ENCODE measurements around the gene IMPA2.

IMPA2 gene

DNA sequence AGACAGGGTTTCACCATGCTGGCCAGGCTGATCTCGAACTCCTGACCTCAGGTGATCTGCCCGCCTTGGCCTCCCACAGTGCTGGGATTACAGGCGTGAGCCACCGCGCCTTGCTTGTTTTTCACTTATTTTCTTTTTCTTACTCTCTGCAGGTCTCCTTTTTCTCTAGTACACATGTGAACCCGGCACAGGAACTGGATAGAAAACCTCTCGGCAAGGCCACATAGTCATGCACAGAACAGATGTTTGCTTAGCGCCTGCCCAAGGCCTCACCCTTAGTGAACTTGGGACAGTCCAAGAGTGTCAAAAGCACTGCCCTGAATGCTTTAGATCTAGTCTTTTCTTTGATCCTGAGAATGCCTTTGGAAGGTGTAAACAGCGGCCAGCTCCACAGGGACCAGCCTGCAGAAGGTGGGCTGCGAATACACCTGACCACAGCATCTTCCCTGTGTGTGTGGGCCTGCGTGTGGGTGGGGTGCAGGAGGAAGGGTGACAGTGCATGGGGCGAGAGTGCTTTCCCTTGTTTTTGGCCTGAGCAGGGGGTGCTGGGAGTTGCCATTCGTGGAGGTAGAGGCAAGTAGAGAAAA is 27.0 kb downstream of the IMPA2 start:
- Histone ChIP-seq H3K9me3 (ENCODE audit: control insufficient read depth, insufficient read depth, low read depth, low read length) (no peaks in the 10 kb centered on the region), H3K36me3 (ENCODE audit: control insufficient read depth in 2 of 2, insufficient read depth in 1 of 2, low read length in 2 of 2) (peaks cover 0 to 4% of the 10 kb centered on the region in 2 experiments; a peak in 2 of 3 replicates), H3K4me1 (ENCODE audit: control insufficient read depth, insufficient read depth, low read length) (no peaks in the 10 kb centered on the region), H3K27ac (ENCODE audit: extremely low read depth, low read depth, low read length) (no peak overlapping the region), H3K4me3 (ENCODE audit: low read depth, low read length) (no peak overlapping the region)
- TF ChIP-seq ZNF48 (tag by site-specific recombination; IDR thresholded peaks at IDR 0.05), result no peak
- no peak for TF ChIP-seq KLF8 (tag by site-specific recombination; IDR thresholded peaks at IDR 0.05)
- no peak for TF ChIP-seq ZNF140 (tag by site-specific recombination; IDR thresholded peaks at IDR 0.05)
- TF ChIP-seq, protein P1, sequence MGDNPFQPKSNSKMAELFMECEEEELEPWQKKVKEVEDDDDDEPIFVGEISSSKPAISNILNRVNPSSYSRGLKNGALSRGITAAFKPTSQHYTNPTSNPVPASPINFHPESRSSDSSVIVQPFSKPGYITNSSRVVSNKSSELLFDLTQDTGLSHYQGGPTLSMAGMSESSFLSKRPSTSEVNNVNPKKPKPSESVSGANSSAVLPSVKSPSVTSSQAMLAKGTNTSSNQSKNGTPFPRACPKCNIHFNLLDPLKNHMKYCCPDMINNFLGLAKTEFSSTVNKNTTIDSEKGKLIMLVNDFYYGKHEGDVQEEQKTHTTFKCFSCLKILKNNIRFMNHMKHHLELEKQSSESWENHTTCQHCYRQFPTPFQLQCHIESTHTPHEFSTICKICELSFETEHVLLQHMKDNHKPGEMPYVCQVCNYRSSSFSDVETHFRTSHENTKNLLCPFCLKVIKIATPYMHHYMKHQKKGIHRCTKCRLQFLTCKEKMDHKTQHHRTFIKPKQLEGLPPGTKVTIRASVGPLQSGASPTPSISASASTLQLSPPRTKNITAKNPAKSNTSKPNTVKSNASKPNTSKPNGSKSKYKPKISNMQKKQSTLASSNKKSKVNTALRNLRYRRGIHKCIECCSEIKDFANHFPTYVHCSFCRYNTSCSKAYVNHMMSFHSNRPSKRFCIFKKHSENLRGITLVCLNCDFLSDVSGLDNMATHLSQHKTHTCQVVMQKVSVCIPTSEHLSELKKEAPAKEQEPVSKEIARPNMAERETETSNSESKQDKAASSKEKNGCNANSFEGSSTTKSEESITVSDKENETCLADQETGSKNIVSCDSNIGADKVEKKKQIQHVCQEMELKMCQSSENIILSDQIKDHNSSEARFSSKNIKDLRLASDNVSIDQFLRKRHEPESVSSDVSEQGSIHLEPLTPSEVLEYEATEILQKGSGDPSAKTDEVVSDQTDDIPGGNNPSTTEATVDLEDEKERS (tag by site-specific recombination; IDR thresholded peaks at IDR 0.05), result no peak
- TF ChIP-seq ZNF514 (tag by site-specific recombination; IDR thresholded peaks at IDR 0.05), result no peak
- TF ChIP-seq, protein P2, sequence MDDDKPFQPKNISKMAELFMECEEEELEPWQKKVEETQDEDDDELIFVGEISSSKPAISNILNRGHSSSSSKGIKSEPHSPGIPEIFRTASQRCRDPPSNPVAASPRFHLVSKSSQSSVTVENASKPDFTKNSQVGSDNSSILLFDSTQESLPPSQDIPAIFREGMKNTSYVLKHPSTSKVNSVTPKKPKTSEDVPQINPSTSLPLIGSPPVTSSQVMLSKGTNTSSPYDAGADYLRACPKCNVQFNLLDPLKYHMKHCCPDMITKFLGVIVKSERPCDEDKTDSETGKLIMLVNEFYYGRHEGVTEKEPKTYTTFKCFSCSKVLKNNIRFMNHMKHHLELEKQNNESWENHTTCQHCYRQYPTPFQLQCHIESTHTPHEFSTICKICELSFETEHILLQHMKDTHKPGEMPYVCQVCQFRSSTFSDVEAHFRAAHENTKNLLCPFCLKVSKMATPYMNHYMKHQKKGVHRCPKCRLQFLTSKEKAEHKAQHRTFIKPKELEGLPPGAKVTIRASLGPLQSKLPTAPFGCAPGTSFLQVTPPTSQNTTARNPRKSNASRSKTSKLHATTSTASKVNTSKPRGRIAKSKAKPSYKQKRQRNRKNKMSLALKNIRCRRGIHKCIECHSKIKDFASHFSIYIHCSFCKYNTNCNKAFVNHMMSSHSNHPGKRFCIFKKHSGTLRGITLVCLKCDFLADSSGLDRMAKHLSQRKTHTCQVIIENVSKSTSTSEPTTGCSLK (tag by site-specific recombination; IDR thresholded peaks at IDR 0.05), result no peak
- no peak for TF ChIP-seq ZNF391 (tag by site-specific recombination; IDR thresholded peaks at IDR 0.05; ENCODE audit: borderline replicate concordance, low read depth)
- TF ChIP-seq, protein P3, sequence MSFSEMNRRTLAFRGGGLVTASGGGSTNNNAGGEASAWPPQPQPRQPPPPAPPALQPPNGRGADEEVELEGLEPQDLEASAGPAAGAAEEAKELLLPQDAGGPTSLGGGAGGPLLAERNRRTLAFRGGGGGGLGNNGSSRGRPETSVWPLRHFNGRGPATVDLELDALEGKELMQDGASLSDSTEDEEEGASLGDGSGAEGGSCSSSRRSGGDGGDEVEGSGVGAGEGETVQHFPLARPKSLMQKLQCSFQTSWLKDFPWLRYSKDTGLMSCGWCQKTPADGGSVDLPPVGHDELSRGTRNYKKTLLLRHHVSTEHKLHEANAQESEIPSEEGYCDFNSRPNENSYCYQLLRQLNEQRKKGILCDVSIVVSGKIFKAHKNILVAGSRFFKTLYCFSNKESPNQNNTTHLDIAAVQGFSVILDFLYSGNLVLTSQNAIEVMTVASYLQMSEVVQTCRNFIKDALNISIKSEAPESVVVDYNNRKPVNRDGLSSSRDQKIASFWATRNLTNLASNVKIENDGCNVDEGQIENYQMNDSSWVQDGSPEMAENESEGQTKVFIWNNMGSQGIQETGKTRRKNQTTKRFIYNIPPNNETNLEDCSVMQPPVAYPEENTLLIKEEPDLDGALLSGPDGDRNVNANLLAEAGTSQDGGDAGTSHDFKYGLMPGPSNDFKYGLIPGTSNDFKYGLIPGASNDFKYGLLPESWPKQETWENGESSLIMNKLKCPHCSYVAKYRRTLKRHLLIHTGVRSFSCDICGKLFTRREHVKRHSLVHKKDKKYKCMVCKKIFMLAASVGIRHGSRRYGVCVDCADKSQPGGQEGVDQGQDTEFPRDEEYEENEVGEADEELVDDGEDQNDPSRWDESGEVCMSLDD (tag by site-specific recombination; IDR thresholded peaks at IDR 0.05), result no peak
- no peak for TF ChIP-seq ZNF223 (tag by site-specific recombination; IDR thresholded peaks at IDR 0.05)
- TF ChIP-seq HOXA7 (CRISPR knock-in tag; IDR thresholded peaks at IDR 0.05; ENCODE audit: borderline replicate concordance), result no peak
- TF ChIP-seq ZNF174 (tag by site-specific recombination; IDR thresholded peaks at IDR 0.05), result no peak
- no peak for TF ChIP-seq ZNF660 (tag by site-specific recombination; IDR thresholded peaks at IDR 0.05)
- no peak for TF ChIP-seq ZNF350 (tag by site-specific recombination; IDR thresholded peaks at IDR 0.05)
- POLR2A ChIA-PET, result interaction anchor here (0.8 kb wide), 1 partner anchor 12 kb away, joined by 3 read pairs; no protein-coding TSS in a partner anchor
- CTCF ChIA-PET, result interaction anchor here (0.6 to 1.1 kb wide), 3 partner anchors 13 to 71 kb away, joined by 3 to 5 read pairs (median 3); no protein-coding TSS in a partner anchor

DNA sequence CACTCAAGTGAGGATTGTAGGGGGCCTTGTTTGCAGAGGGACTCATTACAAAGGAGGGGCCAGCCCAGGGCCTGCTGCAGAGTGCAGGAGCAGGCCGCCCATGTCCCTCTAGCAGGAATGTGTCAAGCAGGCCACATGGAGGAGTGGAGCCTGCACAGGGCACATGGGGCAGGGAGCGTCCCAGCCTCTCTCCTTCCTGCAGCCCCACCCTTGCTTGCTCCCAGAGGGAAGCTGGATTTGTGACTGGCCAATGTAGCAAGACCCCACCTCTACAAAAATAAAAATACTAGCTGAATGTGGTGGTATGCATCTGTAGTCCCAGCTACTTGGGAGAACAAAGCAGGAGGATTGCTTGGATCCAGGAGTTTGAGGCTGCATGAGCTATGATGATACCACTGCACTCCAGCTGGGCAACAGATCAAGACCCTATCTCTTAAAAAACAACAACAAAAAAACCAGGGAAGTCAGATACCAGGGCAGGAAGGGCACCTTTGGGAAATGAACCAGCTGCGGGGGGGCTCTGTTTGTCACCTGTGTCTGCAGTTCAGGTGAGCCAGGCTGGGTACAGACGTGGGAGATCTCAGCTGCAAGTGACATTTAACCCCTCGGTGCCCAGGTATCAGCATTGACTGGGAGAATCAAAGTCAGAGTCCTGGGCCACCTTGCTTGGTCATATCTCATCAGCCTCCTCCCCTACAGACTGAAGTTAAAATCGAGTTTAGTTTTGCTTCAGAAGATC is 27.7 kb downstream of the IMPA2 start:
- Histone ChIP-seq H3K4me1 (ENCODE audit: control insufficient read depth, insufficient read depth, low read length) (no peaks in the 10 kb centered on the region), H3K36me3 (ENCODE audit: control insufficient read depth in 2 of 2, insufficient read depth in 1 of 2, low read length in 2 of 2) (peaks cover 0 to 4% of the 10 kb centered on the region in 2 experiments; a peak in 2 of 3 replicates), H3K9me3 (ENCODE audit: control insufficient read depth, insufficient read depth, low read depth, low read length) (no peaks in the 10 kb centered on the region), H3K4me3 (ENCODE audit: low read depth, low read length) (no peak overlapping the region), H3K27ac (ENCODE audit: extremely low read depth, low read depth, low read length) (no peak overlapping the region)
- ChIA-PET POLR2A (no interaction called here), CTCF (interaction anchor here (1.1 to 2.9 kb wide), 2 partner anchors 13 to 71 kb away, joined by 3 to 6 read pairs; no protein-coding TSS in a partner anchor)
- TF ChIP-seq, protein P4, sequence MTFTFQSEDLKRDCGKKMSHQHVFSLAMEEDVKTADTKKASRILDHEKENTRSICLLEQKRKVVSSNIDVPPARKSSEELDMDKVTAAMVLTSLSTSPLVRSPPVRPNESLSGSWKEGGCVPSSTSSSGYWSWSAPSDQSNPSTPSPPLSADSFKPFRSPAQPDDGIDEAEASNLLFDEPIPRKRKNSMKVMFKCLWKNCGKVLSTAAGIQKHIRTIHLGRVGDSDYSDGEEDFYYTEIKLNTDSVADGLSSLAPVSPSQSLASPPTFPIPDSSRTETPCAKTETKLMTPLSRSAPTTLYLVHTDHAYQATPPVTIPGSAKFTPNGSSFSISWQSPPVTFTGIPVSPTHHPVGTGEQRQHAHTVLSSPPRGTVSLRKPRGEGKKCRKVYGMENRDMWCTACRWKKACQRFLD (tag by site-specific recombination; IDR thresholded peaks at IDR 0.05), result no peak
- TF ChIP-seq ZFP3 (tag by site-specific recombination; IDR thresholded peaks at IDR 0.05; ENCODE audit: low read depth), result no peak
- no peak for TF ChIP-seq ZNF776 (tag by site-specific recombination; IDR thresholded peaks at IDR 0.05; ENCODE audit: borderline replicate concordance)
- TF ChIP-seq ZNF169 (tag by site-specific recombination; IDR thresholded peaks at IDR 0.05), result no peak
- no peak for TF ChIP-seq ZSCAN23 (tag by site-specific recombination; IDR thresholded peaks at IDR 0.05)
- TF ChIP-seq MZF1 (tag by site-specific recombination; IDR thresholded peaks at IDR 0.05; ENCODE audit: borderline replicate concordance), result no peak
- no peak for TF ChIP-seq ZNF777 (tag by site-specific recombination; IDR thresholded peaks at IDR 0.05; ENCODE audit: borderline replicate concordance)
- peak; percentile 98 for TF ChIP-seq ZNF121 (tag by site-specific recombination; IDR thresholded peaks at IDR 0.05)
- no peak for TF ChIP-seq SP2 (tag by site-specific recombination; IDR thresholded peaks at IDR 0.05)

Data from HEK293 (cell line).